MM.1S (cell line): ENCODE data around the gene TSPAN9.

Experiments used
- DNase-seq: peaks from one replicate; pipeline ENCODE4 v3.0.0-alpha.2; 2015
- H2AFZ ChIP-seq: fragments of 300-600 bp; sonication (generic); 2 replicates; pipeline ENCODE4 v1.6.0; 2016; ENCODE audit warnings: antibody characterized with exemption, low read length
- H3F3A ChIP-seq: fragments of 300-600 bp; sonication (generic); 2 replicates; pipeline ENCODE4 v1.6.1; 2016; ENCODE audit warnings: mild to moderate bottlenecking, antibody characterized with exemption, low read length, moderate library complexity, mixed read lengths; ENCODE audit not compliant: insufficient read depth
- H3K27ac ChIP-seq: fragments of 300-600 bp; sonication (generic); 2 replicates; pipeline ENCODE4 v1.5.1; 2016; ENCODE audit warnings: mild to moderate bottlenecking, low read length
- H3K27me3 ChIP-seq: fragments of 300-600 bp; sonication (generic); replicated peaks from 2 replicates; pipeline ENCODE4 v1.6.0; 2016; ENCODE audit warnings: low read length; ENCODE audit not compliant: insufficient read depth
- H3K36me3 ChIP-seq: fragments of 300-600 bp; sonication (generic); replicated peaks from 2 replicates; pipeline ENCODE4 v1.6.1; 2016; ENCODE audit warnings: mild to moderate bottlenecking, low read length, mixed read lengths; ENCODE audit not compliant: insufficient read depth
- H3K4me1 ChIP-seq: fragments of 300-600 bp; sonication (generic); 2 replicates; pipeline ENCODE4 v1.6.1; 2016; ENCODE audit warnings: low read length, mixed read lengths
- H3K4me2 ChIP-seq: fragments of 300-600 bp; sonication (generic); 2 replicates; pipeline ENCODE4 v1.6.0; 2016; ENCODE audit warnings: low read depth, low read length
- H3K4me3 ChIP-seq: fragments of 300-600 bp; sonication (generic); 2 replicates; pipeline ENCODE4 v1.5.1; 2016; ENCODE audit warnings: low read length, mixed read lengths
- H3K79me2 ChIP-seq: fragments of 300-600 bp; sonication (generic); 2 replicates; pipeline ENCODE4 v1.6.1; 2016; ENCODE audit warnings: mixed run types, low read length, mixed read lengths
- H3K9ac ChIP-seq: fragments of 300-600 bp; sonication (generic); 2 replicates; pipeline ENCODE4 v1.6.1; 2016; ENCODE audit warnings: low read length, mixed read lengths
- H3K9me2 ChIP-seq: fragments of 300-600 bp; sonication (generic); replicated peaks from 2 replicates; pipeline ENCODE4 v1.6.1; 2016; ENCODE audit warnings: mild to moderate bottlenecking, low read length, mixed read lengths; ENCODE audit not compliant: insufficient read depth
- H3K9me3 ChIP-seq: fragments of 300-600 bp; sonication (generic); replicated peaks from 2 replicates; pipeline ENCODE4 v1.6.1; 2016; ENCODE audit warnings: mild to moderate bottlenecking, low read length, mixed read lengths; ENCODE audit not compliant: insufficient read depth
- H4K20me1 ChIP-seq: fragments of 300-600 bp; sonication (generic); 2 replicates; pipeline ENCODE4 v1.6.1; 2016; ENCODE audit warnings: mild to moderate bottlenecking, low read length, moderate library complexity, mixed read lengths; ENCODE audit not compliant: insufficient read depth
- EZH2 ChIP-seq: fragments of 300-600 bp; sonication (generic); optimal IDR thresholded peaks from 2 replicates; pipeline ENCODE3; 2017; ENCODE audit warnings: low read depth, mild to moderate bottlenecking, antibody characterized with exemption, low read length, mixed read lengths
- EZH2phosphoT487 ChIP-seq: fragments of 300-600 bp; sonication (generic); IDR thresholded peaks from 2 replicates; pipeline ENCODE4 v1.6.1; 2018; ENCODE audit warnings: antibody characterized with exemption, low read length
- TF ChIP-seq, protein P1 (sequence below): fragments of 300-600 bp; sonication (generic); IDR thresholded peaks from 2 replicates; pipeline ENCODE4 v1.5.1; 2016; ENCODE audit warnings: antibody characterized with exemption, low read length, mixed read lengths

Gene TSPAN9

DNA sequence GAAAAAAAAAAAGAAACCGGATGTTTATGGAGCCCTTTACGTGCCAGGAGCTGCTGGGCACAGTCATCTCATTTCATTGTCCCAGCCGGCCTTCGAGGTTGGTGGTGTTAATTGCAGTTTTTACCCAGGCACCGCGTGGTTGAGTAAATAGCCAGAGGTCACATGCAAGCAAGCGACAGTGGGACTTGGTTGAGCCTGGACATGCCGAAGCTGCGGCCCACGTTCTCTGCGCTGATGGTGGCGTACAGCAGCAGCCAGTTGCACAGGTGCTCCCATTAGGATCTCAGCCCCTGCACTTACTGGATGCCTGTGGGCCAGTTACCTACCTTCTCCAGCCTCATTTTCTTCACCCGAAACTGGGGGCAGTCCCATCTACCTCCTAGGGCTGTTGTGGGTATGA, 54.0 kb downstream of the TSPAN9 start:
- Histone ChIP-seq H4K20me1 (no peaks in the 10 kb centered on the region), H3K9ac (no peak overlapping the region), H3K9me2 (no peaks in the 10 kb centered on the region), H3F3A (no peaks in the 10 kb centered on the region), H3K36me3 (no peaks in the 10 kb centered on the region), H3K4me1 (peaks cover 16% of the 10 kb centered on the region), H3K9me3 (no peaks in the 10 kb centered on the region), H2AFZ (no peak overlapping the region), H3K27ac (no peak overlapping the region), H3K4me2 (no peak overlapping the region), H3K79me2 (no peaks in the 10 kb centered on the region), H3K4me3 (no peak overlapping the region), H3K27me3 (peaks cover 97% of the 10 kb centered on the region)
- no peak for DNase-seq
- TF ChIP-seq, protein P1, sequence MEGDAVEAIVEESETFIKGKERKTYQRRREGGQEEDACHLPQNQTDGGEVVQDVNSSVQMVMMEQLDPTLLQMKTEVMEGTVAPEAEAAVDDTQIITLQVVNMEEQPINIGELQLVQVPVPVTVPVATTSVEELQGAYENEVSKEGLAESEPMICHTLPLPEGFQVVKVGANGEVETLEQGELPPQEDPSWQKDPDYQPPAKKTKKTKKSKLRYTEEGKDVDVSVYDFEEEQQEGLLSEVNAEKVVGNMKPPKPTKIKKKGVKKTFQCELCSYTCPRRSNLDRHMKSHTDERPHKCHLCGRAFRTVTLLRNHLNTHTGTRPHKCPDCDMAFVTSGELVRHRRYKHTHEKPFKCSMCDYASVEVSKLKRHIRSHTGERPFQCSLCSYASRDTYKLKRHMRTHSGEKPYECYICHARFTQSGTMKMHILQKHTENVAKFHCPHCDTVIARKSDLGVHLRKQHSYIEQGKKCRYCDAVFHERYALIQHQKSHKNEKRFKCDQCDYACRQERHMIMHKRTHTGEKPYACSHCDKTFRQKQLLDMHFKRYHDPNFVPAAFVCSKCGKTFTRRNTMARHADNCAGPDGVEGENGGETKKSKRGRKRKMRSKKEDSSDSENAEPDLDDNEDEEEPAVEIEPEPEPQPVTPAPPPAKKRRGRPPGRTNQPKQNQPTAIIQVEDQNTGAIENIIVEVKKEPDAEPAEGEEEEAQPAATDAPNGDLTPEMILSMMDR: no peak
- TF ChIP-seq EZH2 (no peak), EZH2phosphoT487 (no peak)

DNA sequence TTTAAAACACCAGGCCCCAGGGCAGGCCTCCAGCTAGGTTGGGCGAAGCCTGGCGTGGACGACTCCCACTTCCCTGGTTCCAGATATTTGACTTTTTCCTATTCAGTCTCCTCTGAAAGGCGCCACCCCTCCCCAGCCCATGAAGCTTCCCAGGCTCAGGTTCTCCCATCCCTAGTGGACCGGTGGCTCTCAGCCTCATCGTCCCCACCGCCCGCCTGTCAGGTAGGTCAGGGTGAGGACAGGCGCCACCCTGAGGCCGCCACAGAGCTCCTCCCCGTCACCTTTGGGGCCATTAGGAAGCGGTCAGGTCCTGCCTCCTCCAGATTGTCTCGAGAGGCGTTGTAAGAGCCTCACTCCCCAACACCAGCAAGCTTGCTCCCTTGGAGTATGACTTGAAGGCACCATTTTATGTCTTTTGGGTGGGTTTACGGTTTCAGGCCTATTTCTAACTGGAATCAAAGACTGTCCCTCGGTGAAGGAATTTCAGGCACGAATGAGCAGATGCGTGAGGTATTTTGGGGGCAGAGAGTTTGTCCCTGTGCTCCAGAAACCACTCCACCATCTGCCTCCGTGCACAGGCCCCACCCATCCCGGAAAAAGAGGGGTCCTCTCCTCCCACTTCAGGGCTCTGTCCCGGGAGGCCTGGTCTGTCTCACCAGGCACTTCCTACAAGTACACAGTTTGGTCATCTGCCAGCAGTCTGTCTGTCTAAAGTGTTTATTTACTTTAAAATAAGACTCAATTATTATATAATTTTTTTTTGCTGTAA, 55.6 kb downstream of the TSPAN9 start:
- Histone ChIP-seq H3K9ac (no peak overlapping the region), H3K79me2 (no peaks in the 10 kb centered on the region), H3K4me2 (no peak overlapping the region), H4K20me1 (no peaks in the 10 kb centered on the region), H3F3A (no peaks in the 10 kb centered on the region), H3K27ac (no peak overlapping the region), H3K36me3 (no peaks in the 10 kb centered on the region), H2AFZ (no peak overlapping the region), H3K4me3 (no peak overlapping the region), H3K9me2 (no peaks in the 10 kb centered on the region), H3K9me3 (no peaks in the 10 kb centered on the region), H3K4me1 (peaks cover 16% of the 10 kb centered on the region), H3K27me3 (peaks cover 97% of the 10 kb centered on the region)
- no peak for DNase-seq
- TF ChIP-seq EZH2 (no peak), EZH2phosphoT487 (no peak)
- TF ChIP-seq, protein P1: no peak; the same call in 1 of the 2 replicates

- Histone ChIP-seq H4K20me1 (no peaks in the 10 kb centered on the region), H3K4me1 (peaks cover 16% of the 10 kb centered on the region), H2AFZ (no peak overlapping the region), H3K27ac (no peak overlapping the region), H3K27me3 (peaks cover 97% of the 10 kb centered on the region), H3F3A (no peaks in the 10 kb centered on the region), H3K9me3 (no peaks in the 10 kb centered on the region), H3K4me2 (no peak overlapping the region), H3K9ac (no peak overlapping the region), H3K79me2 (no peaks in the 10 kb centered on the region), H3K4me3 (no peak overlapping the region), H3K36me3 (no peaks in the 10 kb centered on the region), H3K9me2 (no peaks in the 10 kb centered on the region)
- no peak for DNase-seq
- TF ChIP-seq EZH2 (no peak), EZH2phosphoT487 (no peak)
- TF ChIP-seq, protein P1: no peak
Observed at GRCh38 chr12:3133405-3133783, 56.2 kb downstream of the TSPAN9 start.
